HepG2 (cell line): Measurements from ENCODE around the gene CCDC142. TPM values are rescaled to one million over a fixed set of nuclear protein-coding genes. Genes with fewer than 3 reads are reported as not detected.

Source experiments
- ARNT2 ChIP-seq: sonication (generic); formaldehyde crosslinking; IDR thresholded peaks from 2 replicates; pipeline ENCODE4 v1.8.0; 2022; ENCODE audit warnings: mild to moderate bottlenecking, low read depth, missing genetic modification reagents, moderate library complexity
- BRCA1 ChIP-seq: sonication (generic); formaldehyde crosslinking; IDR thresholded peaks from 2 replicates; pipeline ENCODE4 v1.4.0; 2020; ENCODE audit warnings: missing genetic modification reagents
- FLYWCH1 ChIP-seq: sonication (generic); formaldehyde crosslinking; IDR thresholded peaks from 2 replicates; pipeline ENCODE4 v1.8.1; 2023; ENCODE audit warnings: mild to moderate bottlenecking, missing genetic modification reagents
- GABPB1 ChIP-seq: IDR thresholded peaks from 2 replicates; pipeline ENCODE4 v1.6.1; 2016; ENCODE audit warnings: mild to moderate bottlenecking, missing genetic modification reagents, moderate library complexity, missing compliant biosample characterization
- HOXA7 ChIP-seq: sonication (generic); formaldehyde crosslinking; IDR thresholded peaks from 2 replicates; pipeline ENCODE4 v1.8.1; 2022; ENCODE audit warnings: mild to moderate bottlenecking, missing genetic modification reagents, moderate library complexity
- ISX ChIP-seq: sonication (generic); formaldehyde crosslinking; conservative IDR thresholded peaks from 2 replicates; pipeline ENCODE4 v1.5.0; 2020; ENCODE audit warnings: missing genetic modification reagents
- KLF13 ChIP-seq: sonication (generic); formaldehyde crosslinking; IDR thresholded peaks from 2 replicates; pipeline ENCODE4 v1.4.0; 2020; ENCODE audit warnings: mild to moderate bottlenecking, missing genetic modification reagents
- MIER2 ChIP-seq: IDR thresholded peaks from 2 replicates; pipeline ENCODE4 v1.6.1; 2016; ENCODE audit warnings: missing biosample characterization, missing genetic modification reagents
- NR1H2 ChIP-seq: sonication (generic); formaldehyde crosslinking; IDR thresholded peaks from 2 replicates; pipeline ENCODE4 v1.8.1; 2022; ENCODE audit warnings: low read depth, missing genetic modification reagents, borderline replicate concordance
- PHF21A ChIP-seq: sonication (generic); formaldehyde crosslinking; IDR thresholded peaks from 2 replicates; pipeline ENCODE4 v1.5.0; 2020; ENCODE audit warnings: mild to moderate bottlenecking, missing genetic modification reagents
- PHF5A ChIP-seq: IDR thresholded peaks from one replicate; pipeline ENCODE4 v1.6.1; 2018; ENCODE audit warnings: low read depth, missing genetic modification reagents; ENCODE audit not compliant: unreplicated experiment
- POLR2G ChIP-seq: fragments of 200-400 bp; formaldehyde crosslinking; IDR thresholded peaks from 2 replicates; pipeline ENCODE4 v1.6.1; 2018; ENCODE audit warnings: mild to moderate bottlenecking, low read depth, low read length, moderate library complexity
- PRMT3 ChIP-seq: sonication (generic); formaldehyde crosslinking; IDR thresholded peaks from 2 replicates; pipeline ENCODE4 v1.8.1; 2022; ENCODE audit warnings: low read depth, mild to moderate bottlenecking, moderate library complexity, missing genetic modification reagents, borderline replicate concordance
- RFX5 ChIP-seq: IDR thresholded peaks from 2 replicates; pipeline ENCODE4 v1.6.1; 2011; ENCODE audit warnings: low read depth, low read length, improper control_type of control experiment
- TP53 ChIP-seq: sonication (generic); formaldehyde crosslinking; conservative IDR thresholded peaks from 2 replicates; pipeline ENCODE4 v1.4.0; 2020; ENCODE audit warnings: missing genetic modification reagents
- ZIK1 ChIP-seq: sonication (generic); formaldehyde crosslinking; IDR thresholded peaks from 2 replicates; pipeline ENCODE4 v1.5.0; 2020; ENCODE audit warnings: mild to moderate bottlenecking, low read depth, missing genetic modification reagents, borderline replicate concordance
- ZKSCAN1 ChIP-seq: fragments of 150-350 bp; IDR thresholded peaks from 2 replicates; pipeline ENCODE4 v1.6.1; 2014; ENCODE audit warnings: low read length
- ZKSCAN5 ChIP-seq: sonication (generic); formaldehyde crosslinking; IDR thresholded peaks from 2 replicates; pipeline ENCODE4 v1.5.1; 2020; ENCODE audit warnings: mild to moderate bottlenecking, missing genetic modification reagents
- ZNF17 ChIP-seq: sonication (generic); formaldehyde crosslinking; IDR thresholded peaks from 2 replicates; pipeline ENCODE4 v1.5.0; 2020; ENCODE audit warnings: mild to moderate bottlenecking, missing genetic modification reagents
- ZNF224 ChIP-seq: sonication (generic); formaldehyde crosslinking; IDR thresholded peaks from 2 replicates; pipeline ENCODE4 v1.5.0; 2020; ENCODE audit warnings: mild to moderate bottlenecking, missing genetic modification reagents
- ZNF543 ChIP-seq: sonication (generic); formaldehyde crosslinking; IDR thresholded peaks from 2 replicates; pipeline ENCODE4 v1.4.0; 2020; ENCODE audit warnings: mild to moderate bottlenecking, missing genetic modification reagents
- ZNF772 ChIP-seq: sonication (generic); formaldehyde crosslinking; IDR thresholded peaks from 2 replicates; pipeline ENCODE4 v1.5.0; 2020; ENCODE audit warnings: mild to moderate bottlenecking, missing genetic modification reagents
- polyA plus RNA-seq, 8 experiments: library from polyadenylated mRNA; depleted of rRNA in 3 of 8; stranded (reverse) in 7 of 8; unstranded in 1 of 8; fragments of >200 nt; fragmentation: Illumina TruSeq in 4 of 8; extraction: Trizol in 4 of 8; gene quantifications; 2 replicates each; pipeline versions ENCODE4 v1.2.1 to v1.2.3, GENCODE V29; 2011 to 2016; ENCODE audit warnings: low read depth in 4 of 8, missing spikeins in 1 of 8, mixed read lengths in 1 of 8; ENCODE audit not compliant: insufficient read depth in 1 of 8
- total RNA-seq, 5 experiments: library from RNA; depleted of rRNA; stranded (reverse); fragments of >200 nt; fragmentation: Illumina TruSeq; extraction: Trizol; gene quantifications; 2 replicates each; pipeline ENCODE4 v1.2.3, GENCODE V29; 2016; ENCODE audit warnings: low read depth in 1 of 5
- TF ChIP-seq, protein P1 (sequence below): sonication (generic); formaldehyde crosslinking; IDR thresholded peaks from 2 replicates; pipeline ENCODE4 v1.5.1; 2020; ENCODE audit warnings: missing genetic modification reagents, mild to moderate bottlenecking, borderline replicate concordance
- TF ChIP-seq, protein P2 (sequence below): sonication (generic); formaldehyde crosslinking; IDR thresholded peaks from 2 replicates; pipeline ENCODE4 v1.4.0; 2020; ENCODE audit warnings: missing genetic modification reagents
- TF ChIP-seq, protein P3 (sequence below): sonication (generic); formaldehyde crosslinking; IDR thresholded peaks from 2 replicates; pipeline ENCODE4 v1.8.0; 2022; ENCODE audit warnings: mild to moderate bottlenecking, missing genetic modification reagents, moderate library complexity
- TF ChIP-seq, protein P4 (sequence below): IDR thresholded peaks from 2 replicates; pipeline ENCODE4 v1.6.1; 2016; ENCODE audit warnings: missing genetic modification reagents, missing compliant biosample characterization

Gene CCDC142
- total and polyA plus RNA-seq, 2 of the 13 experiments (the other 11 are each of a cell fraction or from before 2014, with no cell fraction given): 14.7 to 30.4 TPM

DNA sequence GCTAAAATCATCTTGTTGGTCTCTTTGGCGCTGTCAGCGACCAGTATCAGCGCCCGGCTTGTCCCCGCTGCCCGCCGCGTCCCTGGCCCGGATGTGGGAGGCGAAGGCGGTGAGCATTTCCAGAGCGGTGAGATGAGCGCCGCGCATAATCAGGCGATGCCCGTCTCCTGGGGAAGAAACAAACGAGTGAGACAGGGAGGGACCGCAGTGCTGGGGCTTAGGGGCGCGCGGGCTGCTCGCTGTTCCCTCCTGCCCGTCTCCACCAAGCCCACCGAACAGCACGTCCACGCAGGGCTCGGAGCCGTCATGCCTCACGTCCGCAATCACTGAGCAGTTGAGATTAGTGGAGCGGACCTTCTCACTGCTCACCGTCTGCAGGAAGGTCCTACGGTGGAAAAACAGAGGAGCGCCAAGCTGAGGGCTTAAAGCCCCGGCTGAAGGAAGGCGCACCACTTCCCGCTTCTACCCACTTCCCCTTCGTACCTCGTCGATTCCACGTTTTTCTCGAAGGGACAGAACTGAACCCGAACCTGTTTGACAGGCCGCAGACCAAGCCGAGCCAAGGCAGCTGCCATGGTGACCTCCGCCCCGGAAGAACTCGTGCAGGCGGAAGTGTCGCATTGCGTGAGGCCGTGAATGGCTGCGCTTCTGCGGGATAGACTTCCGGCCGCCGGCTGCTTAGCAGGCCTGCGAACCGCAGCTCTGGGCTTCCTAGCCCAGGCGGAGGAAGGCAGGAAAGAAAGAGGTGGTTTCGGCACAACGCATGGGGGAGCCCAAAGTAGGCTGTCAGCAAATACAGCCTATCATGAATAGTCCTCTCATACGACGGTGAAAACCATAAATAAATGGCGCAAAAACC, 10.5 kb downstream of the CCDC142 start, which contains the start of gene MRPL53 (continued):
- no peak; the same call in none of the 2 replicates for TF ChIP-seq KLF13 (CRISPR knock-in tag)
- TF ChIP-seq ARNT2: peak; percentile 90
- TF ChIP-seq TP53 (CRISPR knock-in tag): peak; percentile 88; the same call in 1 of the 2 replicates
- TF ChIP-seq PHF21A: peak; percentile 83; the same call in 1 of the 2 replicates
- peak; percentile 100 for TF ChIP-seq GABPB1 (CRISPR knock-in tag)
- TF ChIP-seq ZNF224 (CRISPR knock-in tag): peak; percentile 89; the same call in 1 of the 2 replicates
- TF ChIP-seq, protein P1, sequence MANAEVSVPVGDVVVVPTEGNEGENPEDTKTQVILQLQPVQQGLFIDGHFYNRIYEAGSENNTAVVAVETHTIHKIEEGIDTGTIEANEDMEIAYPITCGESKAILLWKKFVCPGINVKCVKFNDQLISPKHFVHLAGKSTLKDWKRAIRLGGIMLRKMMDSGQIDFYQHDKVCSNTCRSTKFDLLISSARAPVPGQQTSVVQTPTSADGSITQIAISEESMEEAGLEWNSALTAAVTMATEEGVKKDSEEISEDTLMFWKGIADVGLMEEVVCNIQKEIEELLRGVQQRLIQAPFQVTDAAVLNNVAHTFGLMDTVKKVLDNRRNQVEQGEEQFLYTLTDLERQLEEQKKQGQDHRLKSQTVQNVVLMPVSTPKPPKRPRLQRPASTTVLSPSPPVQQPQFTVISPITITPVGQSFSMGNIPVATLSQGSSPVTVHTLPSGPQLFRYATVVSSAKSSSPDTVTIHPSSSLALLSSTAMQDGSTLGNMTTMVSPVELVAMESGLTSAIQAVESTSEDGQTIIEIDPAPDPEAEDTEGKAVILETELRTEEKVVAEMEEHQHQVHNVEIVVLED (CRISPR knock-in tag): peak; percentile 94
- peak; percentile 100 for TF ChIP-seq POLR2G
- 0 out of 2 replicates have a peak, but pooled peaks have one; percentile 66 for TF ChIP-seq ISX
- 0 out of 2 replicates have a peak, but pooled peaks have one; percentile 74 for TF ChIP-seq ZNF17 (CRISPR knock-in tag)
- peak; percentile 100 for TF ChIP-seq PHF5A (CRISPR knock-in tag)
- no peak for TF ChIP-seq HOXA7 (CRISPR knock-in tag)
- 0 out of 2 replicates have a peak, but pooled peaks have one; percentile 50 for TF ChIP-seq ZKSCAN5 (CRISPR knock-in tag)
- TF ChIP-seq MIER2: peak; percentile 89
- TF ChIP-seq ZIK1 (CRISPR knock-in tag): 0 out of 2 replicates have a peak, but pooled peaks have one; percentile 84
- TF ChIP-seq, protein P2, sequence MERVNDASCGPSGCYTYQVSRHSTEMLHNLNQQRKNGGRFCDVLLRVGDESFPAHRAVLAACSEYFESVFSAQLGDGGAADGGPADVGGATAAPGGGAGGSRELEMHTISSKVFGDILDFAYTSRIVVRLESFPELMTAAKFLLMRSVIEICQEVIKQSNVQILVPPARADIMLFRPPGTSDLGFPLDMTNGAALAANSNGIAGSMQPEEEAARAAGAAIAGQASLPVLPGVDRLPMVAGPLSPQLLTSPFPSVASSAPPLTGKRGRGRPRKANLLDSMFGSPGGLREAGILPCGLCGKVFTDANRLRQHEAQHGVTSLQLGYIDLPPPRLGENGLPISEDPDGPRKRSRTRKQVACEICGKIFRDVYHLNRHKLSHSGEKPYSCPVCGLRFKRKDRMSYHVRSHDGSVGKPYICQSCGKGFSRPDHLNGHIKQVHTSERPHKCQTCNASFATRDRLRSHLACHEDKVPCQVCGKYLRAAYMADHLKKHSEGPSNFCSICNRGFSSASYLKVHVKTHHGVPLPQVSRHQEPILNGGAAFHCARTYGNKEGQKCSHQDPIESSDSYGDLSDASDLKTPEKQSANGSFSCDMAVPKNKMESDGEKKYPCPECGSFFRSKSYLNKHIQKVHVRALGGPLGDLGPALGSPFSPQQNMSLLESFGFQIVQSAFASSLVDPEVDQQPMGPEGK: peak; percentile 56; the same call in 1 of the 2 replicates
- TF ChIP-seq BRCA1 (CRISPR knock-in tag): peak; percentile 93
- TF ChIP-seq, protein P3, sequence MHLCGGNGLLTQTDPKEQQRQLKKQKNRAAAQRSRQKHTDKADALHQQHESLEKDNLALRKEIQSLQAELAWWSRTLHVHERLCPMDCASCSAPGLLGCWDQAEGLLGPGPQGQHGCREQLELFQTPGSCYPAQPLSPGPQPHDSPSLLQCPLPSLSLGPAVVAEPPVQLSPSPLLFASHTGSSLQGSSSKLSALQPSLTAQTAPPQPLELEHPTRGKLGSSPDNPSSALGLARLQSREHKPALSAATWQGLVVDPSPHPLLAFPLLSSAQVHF (CRISPR knock-in tag): no peak; the same call in 1 of the 2 replicates
- TF ChIP-seq ZKSCAN1: no peak
- no peak for TF ChIP-seq RFX5
- peak; percentile 98 for TF ChIP-seq ZNF772 (CRISPR knock-in tag)
- TF ChIP-seq, protein P4, sequence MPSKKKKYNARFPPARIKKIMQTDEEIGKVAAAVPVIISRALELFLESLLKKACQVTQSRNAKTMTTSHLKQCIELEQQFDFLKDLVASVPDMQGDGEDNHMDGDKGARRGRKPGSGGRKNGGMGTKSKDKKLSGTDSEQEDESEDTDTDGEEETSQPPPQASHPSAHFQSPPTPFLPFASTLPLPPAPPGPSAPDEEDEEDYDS (CRISPR knock-in tag): peak; percentile 69
- no peak for TF ChIP-seq FLYWCH1 (CRISPR knock-in tag)
- TF ChIP-seq ZNF543: peak; percentile 95; the same call in 1 of the 2 replicates
- peak; percentile 99 for TF ChIP-seq PRMT3
- no peak for TF ChIP-seq NR1H2 (CRISPR knock-in tag)
